Osteoblast (primary cell): Measurements from ENCODE around the gene MAGEA9B. TPM values are rescaled to one million over a fixed set of nuclear protein-coding genes. Genes with fewer than 3 reads are reported as not detected.
"Not testable (repeated sequence)": the region's sequence is repeated elsewhere in the genome, so short reads cannot be mapped to it uniquely, and the experiment has no call there.

Experiments used
- DNase-seq: peaks from one replicate; pipeline ENCODE4 v3.0.0; 2011; ENCODE audit warnings: low spot score, mixed read lengths; ENCODE audit not compliant: insufficient read length; ENCODE audit errors: missing footprints
- H2AFZ ChIP-seq: 2 replicates; pipeline ENCODE4 v1.6.0; 2011; ENCODE audit warnings: mild to moderate bottlenecking, low read length
- H3K27ac ChIP-seq: 2 replicates; pipeline ENCODE4 v1.5.1; 2011; ENCODE audit warnings: mild to moderate bottlenecking, low read depth, low read length, moderate library complexity
- H3K27me3 ChIP-seq: 2 replicates; pipeline ENCODE4 v1.6.0; 2012; ENCODE audit warnings: mild to moderate bottlenecking, control low read depth, inconsistent platforms, low read length, moderate library complexity; ENCODE audit not compliant: insufficient read depth
- H3K36me3 ChIP-seq: 2 replicates; pipeline ENCODE4 v1.5.1; 2011; ENCODE audit warnings: mild to moderate bottlenecking, low read length, control low read depth, moderate library complexity; ENCODE audit not compliant: insufficient read depth
- H3K4me1 ChIP-seq: 2 replicates; pipeline ENCODE4 v1.5.1; 2011; ENCODE audit warnings: mild to moderate bottlenecking, low read length, control low read depth, moderate library complexity; ENCODE audit not compliant: insufficient read depth
- H3K4me2 ChIP-seq: 2 replicates; pipeline ENCODE4 v1.6.0; 2011; ENCODE audit warnings: mild to moderate bottlenecking, low read length; ENCODE audit not compliant: insufficient read depth
- H3K4me3 ChIP-seq: fragments of 200-600 bp; sonication (generic); 3 replicates; pipeline ENCODE4 v1.5.1; 2012; ENCODE audit warnings: mild to moderate bottlenecking, low read length, inconsistent platforms; ENCODE audit not compliant: insufficient read depth
- H3K79me2 ChIP-seq: 2 replicates; pipeline ENCODE4 v1.6.0; 2012; ENCODE audit warnings: mild to moderate bottlenecking, low read length, control low read depth, inconsistent platforms; ENCODE audit not compliant: insufficient read depth
- H3K9me3 ChIP-seq: 2 replicates; pipeline ENCODE4 v1.5.1; 2011; ENCODE audit warnings: low read depth, low read length, control low read depth
- H4K20me1 ChIP-seq: 2 replicates; pipeline ENCODE4 v1.6.0; 2012; ENCODE audit warnings: mild to moderate bottlenecking, low read length, control low read depth; ENCODE audit not compliant: insufficient read depth
- total RNA-seq: library from RNA; depleted of rRNA; stranded (reverse); fragments of >200 nt; gene quantifications from 2 replicates; pipeline ENCODE4 v1.2.3, GENCODE V29; 2012
- TF ChIP-seq, protein P1 (sequence below): IDR thresholded peaks from 2 replicates; pipeline ENCODE4 v1.5.1; 2011; ENCODE audit warnings: mild to moderate bottlenecking, low read depth, low read length, moderate library complexity; ENCODE audit errors: extremely low read depth

Gene MAGEA9B
- total RNA-seq, 1 donor = not detected

DNA sequence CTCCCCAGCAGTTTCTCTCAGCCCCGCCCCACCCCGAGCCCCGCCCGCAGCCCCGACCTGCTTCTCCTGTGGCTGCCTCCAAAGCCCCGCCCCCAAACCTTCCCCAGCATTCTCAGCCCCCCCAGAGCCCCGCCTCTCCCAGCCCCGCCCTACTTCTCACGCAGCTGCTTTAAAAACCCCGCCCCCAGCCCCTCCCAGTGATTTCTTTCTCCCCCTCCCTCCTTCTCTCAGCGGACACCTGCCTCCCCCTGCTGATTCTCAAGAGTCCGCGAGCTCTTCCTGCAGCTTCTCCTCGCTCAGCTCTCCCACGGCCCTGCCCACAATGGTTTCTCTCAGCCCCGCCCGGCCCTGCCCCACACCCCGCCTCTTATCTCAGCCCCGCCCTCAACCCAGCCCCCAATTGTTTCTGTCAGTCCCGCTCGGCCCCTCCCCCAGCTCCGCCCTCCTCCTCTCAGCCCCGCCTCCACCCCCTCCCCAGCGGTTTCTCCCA is 47.1 kb downstream of the MAGEA9B start:
- no peaks in the 10 kb centered on the region for H3K27me3 ChIP-seq
- H3K4me3 ChIP-seq = peak overlapping the region; percentile 82
- no peak overlapping the region for H2AFZ ChIP-seq
- no peaks in the 10 kb centered on the region for H3K36me3 ChIP-seq
- H3K4me1 ChIP-seq = peaks cover 4% of the 10 kb centered on the region
- H3K4me2 ChIP-seq = peak overlapping the region; percentile 57
- H3K9me3 ChIP-seq = no peaks in the 10 kb centered on the region
- peak overlapping the region; percentile 91 for H3K27ac ChIP-seq
- peak; percentile 88 for DNase-seq
- TF ChIP-seq, protein P1, sequence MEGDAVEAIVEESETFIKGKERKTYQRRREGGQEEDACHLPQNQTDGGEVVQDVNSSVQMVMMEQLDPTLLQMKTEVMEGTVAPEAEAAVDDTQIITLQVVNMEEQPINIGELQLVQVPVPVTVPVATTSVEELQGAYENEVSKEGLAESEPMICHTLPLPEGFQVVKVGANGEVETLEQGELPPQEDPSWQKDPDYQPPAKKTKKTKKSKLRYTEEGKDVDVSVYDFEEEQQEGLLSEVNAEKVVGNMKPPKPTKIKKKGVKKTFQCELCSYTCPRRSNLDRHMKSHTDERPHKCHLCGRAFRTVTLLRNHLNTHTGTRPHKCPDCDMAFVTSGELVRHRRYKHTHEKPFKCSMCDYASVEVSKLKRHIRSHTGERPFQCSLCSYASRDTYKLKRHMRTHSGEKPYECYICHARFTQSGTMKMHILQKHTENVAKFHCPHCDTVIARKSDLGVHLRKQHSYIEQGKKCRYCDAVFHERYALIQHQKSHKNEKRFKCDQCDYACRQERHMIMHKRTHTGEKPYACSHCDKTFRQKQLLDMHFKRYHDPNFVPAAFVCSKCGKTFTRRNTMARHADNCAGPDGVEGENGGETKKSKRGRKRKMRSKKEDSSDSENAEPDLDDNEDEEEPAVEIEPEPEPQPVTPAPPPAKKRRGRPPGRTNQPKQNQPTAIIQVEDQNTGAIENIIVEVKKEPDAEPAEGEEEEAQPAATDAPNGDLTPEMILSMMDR = no peak
- peaks cover 4% of the 10 kb centered on the region for H3K79me2 ChIP-seq
- H4K20me1 ChIP-seq = no peaks in the 10 kb centered on the region

DNA sequence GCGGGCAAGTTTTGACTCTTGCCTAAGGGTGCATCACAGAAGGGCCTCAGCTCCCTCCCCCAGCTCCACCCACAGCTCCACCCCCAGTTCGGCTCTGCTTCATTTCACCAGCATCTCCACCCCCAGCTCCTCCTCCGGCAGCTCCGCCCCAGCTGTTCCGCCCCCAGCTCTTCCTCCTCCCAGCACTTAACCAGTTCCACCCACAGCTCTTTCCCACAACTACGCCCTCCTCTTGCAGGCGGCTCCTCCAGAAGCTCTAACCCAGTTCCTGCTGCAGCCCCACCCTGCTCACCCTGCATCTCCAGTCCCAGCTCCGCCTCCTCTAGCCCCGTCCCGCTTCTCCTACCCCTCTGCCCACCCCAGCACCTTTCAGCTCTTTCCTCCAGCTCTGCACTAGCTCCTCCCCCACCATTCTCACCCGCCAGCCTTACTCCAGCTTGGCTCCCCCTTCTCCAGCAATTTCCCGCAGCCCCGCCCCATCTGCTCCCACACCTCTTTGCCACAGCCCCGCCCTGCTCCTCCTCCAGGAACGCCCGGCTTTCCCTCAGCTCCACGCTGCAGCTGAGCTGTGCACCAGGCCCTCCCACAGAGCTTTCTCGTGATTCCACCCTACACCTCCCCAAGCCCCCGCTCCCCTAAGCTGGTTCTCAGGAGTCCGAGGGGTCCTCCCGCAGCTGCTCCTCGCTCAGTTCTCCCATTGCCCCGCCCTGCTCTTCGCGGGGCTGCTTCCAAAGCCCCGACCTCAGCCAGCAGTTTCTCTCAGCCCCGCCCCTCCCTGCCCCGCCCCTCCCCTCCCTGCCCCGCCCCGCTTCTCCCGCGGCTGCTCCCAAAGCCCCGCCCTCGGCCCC is 47.8 kb downstream of the MAGEA9B start:
- peaks cover 4% of the 10 kb centered on the region for H3K4me1 ChIP-seq
- H2AFZ ChIP-seq = peak overlapping the region; percentile 74
- H3K36me3 ChIP-seq = no peaks in the 10 kb centered on the region
- H3K9me3 ChIP-seq = no peaks in the 10 kb centered on the region
- peak; percentile 85 for DNase-seq
- TF ChIP-seq, protein P1 = no peak
- H4K20me1 ChIP-seq = no peaks in the 10 kb centered on the region
- H3K27me3 ChIP-seq = no peaks in the 10 kb centered on the region
- H3K4me3 ChIP-seq = peak overlapping the region; percentile 68
- H3K27ac ChIP-seq = peak overlapping the region; percentile 8
- peak overlapping the region; percentile 60 for H3K4me2 ChIP-seq
- peaks cover 4% of the 10 kb centered on the region for H3K79me2 ChIP-seq

DNA sequence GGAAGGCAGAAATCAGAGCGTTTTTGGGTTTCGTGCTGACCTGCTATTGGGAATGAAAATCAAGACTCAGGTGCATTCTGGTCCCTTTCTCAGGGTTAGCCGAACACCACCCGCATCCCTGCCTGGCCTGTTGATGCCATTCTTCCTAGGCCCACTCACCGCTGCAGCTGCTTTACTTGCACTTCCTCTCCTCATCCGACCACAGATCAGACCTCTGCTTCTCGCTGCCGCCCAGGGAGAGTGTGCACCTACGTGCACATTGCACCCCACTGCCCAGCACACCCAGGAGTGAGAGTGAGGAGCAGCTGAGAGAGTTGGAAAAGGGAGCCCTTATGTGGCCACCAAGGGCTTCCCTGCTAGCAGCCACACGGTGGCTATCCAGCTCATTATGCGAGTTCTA is 49.8 kb downstream of the MAGEA9B start:
- not testable (repeated sequence) for H3K4me1 ChIP-seq, H3K27me3 ChIP-seq, H3K4me2 ChIP-seq, DNase-seq, H3K27ac ChIP-seq, H2AFZ ChIP-seq, H3K79me2 ChIP-seq, H3K9me3 ChIP-seq, H4K20me1 ChIP-seq, H3K4me3 ChIP-seq, H3K36me3 ChIP-seq

DNA sequence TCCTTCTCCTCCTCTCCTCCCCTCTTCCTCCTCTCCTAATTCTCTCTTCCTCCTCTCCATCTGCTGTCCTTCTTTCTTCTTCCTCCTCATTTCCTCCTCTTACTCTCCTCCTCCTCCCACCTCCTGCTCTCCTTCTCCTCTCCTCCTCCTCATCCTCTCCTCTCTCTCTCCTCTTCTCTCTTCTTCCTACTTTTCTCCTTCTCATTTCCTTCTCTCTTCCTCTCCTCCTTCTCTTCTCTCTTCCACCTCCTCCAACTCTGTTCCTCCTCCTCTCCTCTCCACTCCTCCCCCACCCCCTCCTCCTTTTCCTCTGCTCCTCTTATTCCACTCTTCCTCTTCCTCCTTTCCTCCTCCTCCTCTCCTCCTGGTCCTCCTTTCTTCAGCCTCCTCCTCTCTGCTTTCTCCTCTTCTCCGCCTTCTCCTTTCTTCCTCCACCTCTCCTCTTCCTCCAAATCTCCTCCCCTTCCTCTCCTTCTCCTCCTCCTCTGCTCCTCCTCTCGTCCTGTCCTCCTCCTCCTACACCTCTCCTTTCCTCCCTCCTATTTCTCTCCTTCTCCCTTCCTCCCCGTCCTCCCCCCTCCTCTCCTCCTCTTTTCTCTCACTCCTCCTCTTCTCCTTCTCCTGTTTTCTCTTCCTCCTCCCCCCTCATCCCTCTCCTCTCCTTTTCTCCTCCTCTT is 52.2 kb downstream of the MAGEA9B start:
- not testable (repeated sequence) for H3K36me3 ChIP-seq, H4K20me1 ChIP-seq, H3K9me3 ChIP-seq, H3K4me1 ChIP-seq, H3K79me2 ChIP-seq, H2AFZ ChIP-seq, H3K4me3 ChIP-seq, H3K4me2 ChIP-seq, H3K27me3 ChIP-seq, H3K27ac ChIP-seq
- DNase-seq = peak; percentile 26

DNA sequence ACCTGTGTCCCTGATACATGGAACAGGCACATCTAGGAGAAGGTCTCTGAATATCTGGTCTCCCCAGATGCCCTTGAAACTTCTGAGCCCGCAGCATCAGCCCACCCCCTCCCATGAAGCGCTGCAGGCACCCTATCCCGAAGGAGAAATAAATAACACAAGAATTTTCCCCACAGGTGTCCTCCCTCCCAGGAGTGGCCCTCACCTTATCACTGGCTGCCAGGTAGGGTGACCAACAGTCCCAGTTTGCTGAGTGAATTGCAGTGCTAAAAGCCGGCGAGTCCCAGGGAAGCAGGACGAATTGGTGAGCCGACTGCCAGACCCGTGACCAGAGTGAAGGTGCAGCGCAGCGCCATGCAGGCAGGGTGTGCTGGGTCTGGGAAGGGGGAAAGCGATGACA is 53.3 kb downstream of the MAGEA9B start:
- not testable (repeated sequence) for H3K4me2 ChIP-seq, DNase-seq

DNA sequence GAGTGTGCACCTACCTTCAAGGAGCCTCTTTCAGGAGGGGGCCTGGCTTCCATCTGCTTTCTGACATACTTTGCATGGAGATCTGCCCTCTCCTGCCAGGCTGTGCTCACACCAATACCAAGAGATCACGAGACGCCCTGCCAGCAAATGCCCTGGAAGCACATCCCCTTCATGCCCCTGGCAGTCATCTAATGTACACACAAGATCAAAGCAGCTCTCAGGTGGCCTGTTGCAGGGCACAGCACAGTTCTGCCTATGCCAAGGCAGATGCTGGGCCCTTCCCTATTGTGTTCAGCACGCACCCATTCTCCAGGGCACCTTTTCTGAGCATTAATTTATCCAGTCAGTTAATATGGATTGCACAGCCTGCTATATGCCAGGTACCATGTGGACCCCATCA is 54.4 kb downstream of the MAGEA9B start:
- H3K9me3 ChIP-seq, DNase-seq, H3K36me3 ChIP-seq: not testable (repeated sequence)

More for the DNA sequence above, 53.3 kb downstream of the MAGEA9B start:
- not testable (repeated sequence) for H3K79me2 ChIP-seq, H3K36me3 ChIP-seq, H3K27me3 ChIP-seq, H4K20me1 ChIP-seq, H3K4me3 ChIP-seq, H2AFZ ChIP-seq, H3K27ac ChIP-seq, H3K9me3 ChIP-seq, H3K4me1 ChIP-seq

More for the DNA sequence above, 54.4 kb downstream of the MAGEA9B start:
- not testable (repeated sequence) for H2AFZ ChIP-seq, H3K4me3 ChIP-seq, H3K79me2 ChIP-seq, H3K4me1 ChIP-seq, H4K20me1 ChIP-seq, H3K27me3 ChIP-seq, H3K4me2 ChIP-seq, H3K27ac ChIP-seq
